Gastroesophageal sphincter (tissue), 4 donors: ENCODE measurements around the gene GALR3. TPM values are rescaled to one million over a fixed set of nuclear protein-coding genes. Genes with fewer than 3 reads are reported as not detected.

Source experiments
- ATAC-seq: fragments of 150-250 bp; one replicate; pipeline ENCODE4 v1.9.1; 2016; ENCODE audit warnings: mild to moderate bottlenecking, moderate library complexity
- H3K27ac ChIP-seq, 4 donors: fragments of 200-600 bp; sonication (generic) in 3 of 4; 1 replicate in 3 of 4; 2 replicates in 1 of 4; pipeline ENCODE4 v1.5.1; 2016 to 2019
- H3K27me3 ChIP-seq: fragments of 200-600 bp; sonication (generic); one replicate; pipeline ENCODE4 v1.5.1; 2019
- H3K36me3 ChIP-seq, 2 donors: fragments of 200-600 bp; sonication (generic); one replicate each; pipeline ENCODE4 v1.5.1; 2019; ENCODE audit warnings: control low read depth in 1 of 2
- H3K4me1 ChIP-seq, 3 donors: fragments of 200-600 bp; sonication (generic); 1 replicate in 2 of 3; 2 replicates in 1 of 3; pipeline ENCODE4 v1.5.1; 2016 to 2019; ENCODE audit warnings: control low read depth in 2 of 3
- H3K4me3 ChIP-seq, 2 donors: fragments of 200-600 bp; sonication (generic); one replicate each; pipeline ENCODE4 v1.5.1; 2019; ENCODE audit warnings: mild to moderate bottlenecking in 1 of 2, moderate library complexity in 1 of 2
- H3K9me3 ChIP-seq, 3 donors: fragments of 200-600 bp; sonication (generic); one replicate each; pipeline ENCODE4 v1.5.1; 2017 to 2019; ENCODE audit warnings: control low read depth in 2 of 3
- EP300 ChIP-seq: sonication (generic); formaldehyde crosslinking; IDR thresholded peaks from one replicate; pipeline ENCODE4 v1.6.1; 2017; ENCODE audit warnings: antibody characterized with exemption, mild to moderate bottlenecking
- POLR2A ChIP-seq, 2 donors: fragments of 450-650 bp; IDR thresholded peaks; one replicate each; pipeline ENCODE4 v1.6.1; 2017; ENCODE audit warnings: antibody characterized with exemption in 2 of 2, mild to moderate bottlenecking in 2 of 2, moderate library complexity in 1 of 2
- POLR2AphosphoS5 ChIP-seq: sonication (generic); formaldehyde crosslinking; IDR thresholded peaks from one replicate; pipeline ENCODE4 v1.6.1; 2017; ENCODE audit warnings: antibody characterized with exemption
- WGBS, 2 donors: methylation state at CpG; one replicate each; pipeline ENCODE4 v1.1.5; 2018; ENCODE audit warnings: low coverage in 1 of 2; 5-methylcytosine and 5-hydroxymethylcytosine counted together
- total RNA-seq, 4 donors: library from RNA; depleted of rRNA; stranded (reverse); fragments of >200 nt; gene quantifications; one replicate each; pipeline ENCODE4 v1.1.0, GENCODE V29; 2016
- TF ChIP-seq, protein P1 (sequence below), 4 experiments: fragments of 200-600 bp in 2 of 4; fragments of 450-650 bp in 2 of 4; sonication (generic) in 1 of 4; IDR thresholded peaks; one replicate each; pipeline ENCODE4 v1.5.1; 2017 to 2019; ENCODE audit warnings: antibody characterized with exemption in 4 of 4, mild to moderate bottlenecking in 2 of 4, moderate library complexity in 2 of 4

GALR3 gene
- total RNA-seq, 4 donors from 2014 or later: not detected

DNA sequence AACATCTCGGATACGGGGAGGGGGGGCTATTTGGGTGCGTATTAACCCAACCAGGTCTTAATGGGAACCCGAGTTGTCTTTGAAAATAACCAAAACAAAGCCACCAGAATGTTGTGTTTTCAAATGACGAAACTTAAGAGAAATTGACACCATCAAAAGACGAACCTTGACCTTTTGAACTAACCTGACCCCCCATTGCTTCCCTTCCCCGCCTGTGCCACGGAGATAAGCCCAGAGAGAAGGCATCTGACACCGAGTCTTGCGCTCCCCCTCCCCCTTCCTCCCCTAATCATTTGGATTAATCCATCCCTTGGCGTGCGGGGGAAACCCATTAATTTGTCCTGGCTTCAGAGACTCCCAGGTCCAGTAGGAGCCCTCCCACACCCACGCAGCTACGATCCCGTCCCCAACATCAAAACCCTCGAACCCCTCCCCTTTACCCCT lies 20.0 kb upstream of the GALR3 start:
- TF ChIP-seq EP300: no peak
- TF ChIP-seq POLR2AphosphoS5: no peak
- TF ChIP-seq, protein P1, sequence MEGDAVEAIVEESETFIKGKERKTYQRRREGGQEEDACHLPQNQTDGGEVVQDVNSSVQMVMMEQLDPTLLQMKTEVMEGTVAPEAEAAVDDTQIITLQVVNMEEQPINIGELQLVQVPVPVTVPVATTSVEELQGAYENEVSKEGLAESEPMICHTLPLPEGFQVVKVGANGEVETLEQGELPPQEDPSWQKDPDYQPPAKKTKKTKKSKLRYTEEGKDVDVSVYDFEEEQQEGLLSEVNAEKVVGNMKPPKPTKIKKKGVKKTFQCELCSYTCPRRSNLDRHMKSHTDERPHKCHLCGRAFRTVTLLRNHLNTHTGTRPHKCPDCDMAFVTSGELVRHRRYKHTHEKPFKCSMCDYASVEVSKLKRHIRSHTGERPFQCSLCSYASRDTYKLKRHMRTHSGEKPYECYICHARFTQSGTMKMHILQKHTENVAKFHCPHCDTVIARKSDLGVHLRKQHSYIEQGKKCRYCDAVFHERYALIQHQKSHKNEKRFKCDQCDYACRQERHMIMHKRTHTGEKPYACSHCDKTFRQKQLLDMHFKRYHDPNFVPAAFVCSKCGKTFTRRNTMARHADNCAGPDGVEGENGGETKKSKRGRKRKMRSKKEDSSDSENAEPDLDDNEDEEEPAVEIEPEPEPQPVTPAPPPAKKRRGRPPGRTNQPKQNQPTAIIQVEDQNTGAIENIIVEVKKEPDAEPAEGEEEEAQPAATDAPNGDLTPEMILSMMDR (IDR thresholded peaks at IDR 0.05): no peak
- TF ChIP-seq POLR2A (IDR thresholded peaks at IDR 0.05): no peak
- peak overlapping the region in 1 of 4 donors; percentile 72 for H3K27ac ChIP-seq
- H3K36me3 ChIP-seq: no peaks in the 10 kb centered on the region
- no peaks in the 10 kb centered on the region for H3K27me3 ChIP-seq
- ATAC-seq: no peak
- H3K4me3 ChIP-seq: peak overlapping the region in 1 of 2 donors; percentile 69
- H3K4me1 ChIP-seq: peaks cover 0 to 58% (median 20%) of the 10 kb centered on the region in 3 donors
- H3K9me3 ChIP-seq: no peaks in the 10 kb centered on the region
- 46 to 48% methylated on average over 8 to 14 of the region's 16 CpGs for WGBS, 2 donors

DNA sequence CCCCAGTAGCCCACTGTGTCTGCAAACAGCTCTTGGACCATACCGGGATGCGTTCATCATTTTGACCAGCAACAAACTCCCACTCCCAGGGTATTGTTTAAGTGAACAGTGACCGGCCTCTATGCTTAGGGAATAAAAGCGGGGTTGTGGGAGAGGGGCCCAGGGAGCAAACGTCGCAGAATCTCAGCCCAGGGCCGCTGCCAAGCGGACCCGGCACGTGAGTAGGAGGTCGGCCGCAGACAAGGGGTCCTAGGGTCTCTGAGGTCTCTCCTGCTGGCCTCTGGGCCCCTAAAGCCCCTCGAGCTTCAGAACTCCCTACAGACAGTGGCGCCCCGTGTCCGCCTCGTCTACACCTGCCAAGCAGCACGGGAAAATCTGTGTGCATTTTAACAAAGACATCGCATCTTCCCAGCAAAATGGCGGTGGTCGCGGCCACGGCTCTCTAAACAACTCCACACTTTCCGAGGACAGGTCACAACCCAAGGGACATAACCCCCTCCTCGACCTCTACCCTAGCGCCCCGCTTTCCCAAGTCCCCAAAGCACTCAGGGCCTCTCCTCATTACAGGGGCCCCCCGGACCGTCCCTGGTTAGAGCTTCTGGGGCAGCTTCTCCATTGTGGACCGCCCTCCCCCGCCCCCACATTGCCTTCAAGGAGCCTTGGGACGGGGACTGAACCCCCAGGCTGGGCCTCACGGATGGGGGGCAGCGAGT lies 19.4 kb upstream of the GALR3 start:
- no peak for ATAC-seq
- no peaks in the 10 kb centered on the region for H3K27me3 ChIP-seq
- TF ChIP-seq, protein P1 (IDR thresholded peaks at IDR 0.05): no peak
- TF ChIP-seq EP300 (no peak), POLR2A (IDR thresholded peaks at IDR 0.05) (no peak), POLR2AphosphoS5 (no peak)
- H3K27ac ChIP-seq: peak overlapping the region in 3 of 4 donors; percentile 80 to 96 (median 93)
- H3K4me1 ChIP-seq: peaks cover 0 to 64% (median 24%) of the 10 kb centered on the region in 3 donors
- no peaks in the 10 kb centered on the region for H3K36me3 ChIP-seq
- 68% methylated on average over 5 of the region's 34 CpGs; no CpG with 5 or more reads in 1 of the 2 donors for WGBS, 2 donors
- H3K9me3 ChIP-seq: no peaks in the 10 kb centered on the region
- H3K4me3 ChIP-seq: peak overlapping the region in 1 of 2 donors; percentile 71

DNA sequence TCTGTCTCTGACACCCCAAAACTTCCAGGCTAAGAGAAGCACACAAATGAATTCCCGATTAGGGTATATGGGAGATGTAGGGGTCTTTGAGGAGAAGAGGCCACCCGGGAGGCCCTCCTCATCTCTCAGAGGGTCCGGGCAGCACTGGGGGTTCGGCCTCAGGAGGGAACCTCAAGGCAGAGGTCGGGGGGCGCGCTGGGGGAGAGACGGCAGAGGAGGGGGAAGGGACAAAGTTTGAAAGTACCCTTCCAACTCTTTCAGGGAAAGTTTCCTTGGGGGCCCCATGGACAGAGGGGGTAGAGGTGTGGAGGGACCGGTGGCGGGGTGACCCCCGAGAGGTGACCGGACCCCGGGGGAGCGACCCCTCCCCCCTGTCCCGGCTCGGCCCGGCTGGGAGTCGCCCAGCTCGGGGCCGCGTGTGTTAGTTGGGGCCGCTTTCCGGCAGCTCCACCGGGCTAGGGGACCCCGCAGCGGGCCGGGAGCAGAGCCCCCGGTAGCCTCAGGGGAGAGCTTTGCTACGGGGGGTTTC lies 18.8 kb upstream of the GALR3 start:
- TF ChIP-seq POLR2AphosphoS5 (no peak), EP300 (no peak), POLR2A (IDR thresholded peaks at IDR 0.05) (no peak)
- TF ChIP-seq, protein P1 (IDR thresholded peaks at IDR 0.05): no peak
- Histone ChIP-seq H3K4me3 (peak overlapping the region; percentile 66 to 71), H3K27ac (peak overlapping the region; percentile 36 to 96 (median 86)), H3K4me1 (peaks cover 0 to 70% (median 24%) of the 10 kb centered on the region in 3 donors), H3K27me3 (no peaks in the 10 kb centered on the region), H3K9me3 (no peaks in the 10 kb centered on the region), H3K36me3 (no peaks in the 10 kb centered on the region)
- no peak for ATAC-seq
- 0% methylated on average over 4 to 6 of the region's 29 CpGs for WGBS, 2 donors

DNA sequence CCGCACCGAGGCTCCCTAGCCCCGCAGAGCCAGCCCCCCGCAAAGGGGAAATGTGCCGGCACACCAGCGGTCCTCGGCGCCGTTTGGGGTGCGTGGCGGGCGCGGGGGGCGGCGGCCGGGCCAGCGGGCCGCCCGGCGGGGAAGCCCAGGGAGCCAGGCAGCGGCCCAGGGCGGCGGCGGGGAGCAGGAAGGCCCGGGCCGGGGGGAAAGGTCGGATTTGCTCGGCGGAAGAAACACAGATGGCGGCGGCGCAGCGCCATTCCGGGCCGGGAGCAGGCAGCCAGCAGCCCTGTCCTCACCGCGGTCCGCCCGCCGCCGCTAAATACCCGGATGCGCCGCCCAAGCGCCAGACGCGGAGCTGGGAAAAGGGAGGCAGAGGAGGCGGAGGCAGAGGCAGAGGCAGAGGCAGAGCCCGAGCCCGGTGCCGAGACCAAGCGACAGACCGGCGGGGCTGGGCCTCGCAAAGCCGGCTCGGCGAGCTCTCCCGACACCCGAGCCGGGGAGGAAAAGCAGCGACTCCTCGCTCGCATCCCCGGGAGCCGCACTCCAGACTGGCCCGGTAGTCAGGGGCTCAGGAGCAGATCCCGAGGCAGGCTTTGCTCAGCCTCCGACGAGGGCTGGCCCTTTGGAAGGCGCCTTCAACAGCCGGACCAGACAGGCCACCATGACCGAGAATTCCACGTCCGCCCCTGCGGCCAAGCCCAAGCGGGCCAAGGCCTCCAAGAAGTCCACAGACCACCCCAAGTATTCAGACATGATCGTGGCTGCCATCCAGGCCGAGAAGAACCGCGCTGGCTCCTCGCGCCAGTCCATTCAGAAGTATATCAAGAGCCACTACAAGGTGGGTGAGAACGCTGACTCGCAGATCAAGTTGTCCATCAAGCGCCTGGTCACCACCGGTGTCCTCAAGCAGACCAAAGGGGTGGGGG lies 18.0 kb upstream of the GALR3 start:
- Histone ChIP-seq H3K4me3 (peak overlapping the region; percentile 66 to 71), H3K9me3 (no peaks in the 10 kb centered on the region), H3K4me1 (peaks cover 0 to 77% (median 24%) of the 10 kb centered on the region in 3 donors), H3K36me3 (no peaks in the 10 kb centered on the region), H3K27me3 (no peaks in the 10 kb centered on the region), H3K27ac (peak overlapping the region; percentile 80 to 96 (median 89))
- peak; percentile 94 to 95 for TF ChIP-seq POLR2A (IDR thresholded peaks at IDR 0.05)
- TF ChIP-seq POLR2AphosphoS5: peak; percentile 96
- no peak for TF ChIP-seq EP300
- TF ChIP-seq, protein P1 (IDR thresholded peaks at IDR 0.05): peak in 1 of 4 experiments; percentile 5
- ATAC-seq: peak; percentile 75
- 4 to 17% methylated on average over 2 to 5 of the region's 87 CpGs for WGBS, 2 donors
